Osteoblast (primary cell): ENCODE results near the gene TPRG1L. TPM values are rescaled to one million over a fixed set of nuclear protein-coding genes. Genes with fewer than 3 reads are reported as not detected.

Source experiments
- DNase-seq: peaks from one replicate; pipeline ENCODE4 v3.0.0; 2011; ENCODE audit warnings: low spot score, mixed read lengths; ENCODE audit not compliant: insufficient read length; ENCODE audit errors: missing footprints
- H2AFZ ChIP-seq: 2 replicates; pipeline ENCODE4 v1.6.0; 2011; ENCODE audit warnings: mild to moderate bottlenecking, low read length
- H3K27ac ChIP-seq: 2 replicates; pipeline ENCODE4 v1.5.1; 2011; ENCODE audit warnings: mild to moderate bottlenecking, low read depth, low read length, moderate library complexity
- H3K27me3 ChIP-seq: 2 replicates; pipeline ENCODE4 v1.6.0; 2012; ENCODE audit warnings: mild to moderate bottlenecking, control low read depth, inconsistent platforms, low read length, moderate library complexity; ENCODE audit not compliant: insufficient read depth
- H3K36me3 ChIP-seq: 2 replicates; pipeline ENCODE4 v1.5.1; 2011; ENCODE audit warnings: mild to moderate bottlenecking, low read length, control low read depth, moderate library complexity; ENCODE audit not compliant: insufficient read depth
- H3K4me1 ChIP-seq: 2 replicates; pipeline ENCODE4 v1.5.1; 2011; ENCODE audit warnings: mild to moderate bottlenecking, low read length, control low read depth, moderate library complexity; ENCODE audit not compliant: insufficient read depth
- H3K4me2 ChIP-seq: 2 replicates; pipeline ENCODE4 v1.6.0; 2011; ENCODE audit warnings: mild to moderate bottlenecking, low read length; ENCODE audit not compliant: insufficient read depth
- H3K4me3 ChIP-seq: fragments of 200-600 bp; sonication (generic); 3 replicates; pipeline ENCODE4 v1.5.1; 2012; ENCODE audit warnings: mild to moderate bottlenecking, low read length, inconsistent platforms; ENCODE audit not compliant: insufficient read depth
- H3K79me2 ChIP-seq: 2 replicates; pipeline ENCODE4 v1.6.0; 2012; ENCODE audit warnings: mild to moderate bottlenecking, low read length, control low read depth, inconsistent platforms; ENCODE audit not compliant: insufficient read depth
- H3K9me3 ChIP-seq: 2 replicates; pipeline ENCODE4 v1.5.1; 2011; ENCODE audit warnings: low read depth, low read length, control low read depth
- H4K20me1 ChIP-seq: 2 replicates; pipeline ENCODE4 v1.6.0; 2012; ENCODE audit warnings: mild to moderate bottlenecking, low read length, control low read depth; ENCODE audit not compliant: insufficient read depth
- CTCF ChIP-seq: IDR thresholded peaks from 2 replicates; pipeline ENCODE4 v1.5.1; 2011; ENCODE audit warnings: mild to moderate bottlenecking, low read depth, low read length, moderate library complexity; ENCODE audit errors: extremely low read depth
- total RNA-seq: library from RNA; depleted of rRNA; stranded (reverse); fragments of >200 nt; gene quantifications from 2 replicates; pipeline ENCODE4 v1.2.3, GENCODE V29; 2012

TPRG1L gene
- total RNA-seq, 1 donor = 35.8 TPM

GRCh38 chr1:3669971-3670431, 45.2 kb downstream of the TPRG1L start:
- Histone ChIP-seq H3K36me3 (no peaks in the 10 kb centered on the region), H3K27ac (no peak overlapping the region), H3K9me3 (no peaks in the 10 kb centered on the region), H3K4me2 (no peak overlapping the region), H3K4me1 (no peaks in the 10 kb centered on the region), H3K4me3 (no peak overlapping the region), H3K79me2 (no peaks in the 10 kb centered on the region), H3K27me3 (no peaks in the 10 kb centered on the region), H2AFZ (no peak overlapping the region), H4K20me1 (no peaks in the 10 kb centered on the region)
- no peak for TF ChIP-seq CTCF
- DNase-seq = no peak

GRCh38 chr1:3670823-3671265, 46.0 kb downstream of the TPRG1L start:
- H3K27me3 ChIP-seq = no peaks in the 10 kb centered on the region
- DNase-seq = no peak
- no peak overlapping the region for H3K4me2 ChIP-seq
- H2AFZ ChIP-seq = no peak overlapping the region
- H3K9me3 ChIP-seq = no peaks in the 10 kb centered on the region
- H3K27ac ChIP-seq = no peak overlapping the region
- no peak overlapping the region for H3K4me3 ChIP-seq
- no peak for TF ChIP-seq CTCF
- no peaks in the 10 kb centered on the region for H3K4me1 ChIP-seq
- H4K20me1 ChIP-seq = no peaks in the 10 kb centered on the region
- H3K36me3 ChIP-seq = no peaks in the 10 kb centered on the region
- no peaks in the 10 kb centered on the region for H3K79me2 ChIP-seq

GRCh38 chr1:3671371-3672180, 46.8 kb downstream of the TPRG1L start:
- Histone ChIP-seq H4K20me1 (no peaks in the 10 kb centered on the region), H3K27me3 (no peaks in the 10 kb centered on the region), H3K9me3 (no peaks in the 10 kb centered on the region), H2AFZ (no peak overlapping the region), H3K36me3 (no peaks in the 10 kb centered on the region), H3K4me1 (no peaks in the 10 kb centered on the region), H3K4me3 (no peak overlapping the region), H3K4me2 (no peak overlapping the region), H3K27ac (no peak overlapping the region), H3K79me2 (no peaks in the 10 kb centered on the region)
- no peak for DNase-seq
- TF ChIP-seq CTCF = no peak

GRCh38 chr1:3672231-3672970, 47.6 kb downstream of the TPRG1L start:
- no peak for DNase-seq
- Histone ChIP-seq H3K27me3 (no peaks in the 10 kb centered on the region), H3K36me3 (no peaks in the 10 kb centered on the region), H2AFZ (no peak overlapping the region), H3K9me3 (no peaks in the 10 kb centered on the region), H3K4me1 (no peaks in the 10 kb centered on the region), H3K27ac (no peak overlapping the region), H3K79me2 (no peaks in the 10 kb centered on the region), H3K4me2 (no peak overlapping the region), H3K4me3 (no peak overlapping the region), H4K20me1 (no peaks in the 10 kb centered on the region)
- TF ChIP-seq CTCF = no peak
